NCI-H2171 treated with DMSO at 0.1 percent for 48 hours (cell line): ENCODE data around the gene SMAD7.

ENCODE experiments used
- DNase-seq: peaks from one replicate; lab custom pipeline; 2025; lab: John Stamatoyannopoulos, UW

Gene SMAD7

GRCh38 chr18:48893608-48894600 is 56.9 kb downstream of the SMAD7 start:
- no peak for DNase-seq

DNA sequence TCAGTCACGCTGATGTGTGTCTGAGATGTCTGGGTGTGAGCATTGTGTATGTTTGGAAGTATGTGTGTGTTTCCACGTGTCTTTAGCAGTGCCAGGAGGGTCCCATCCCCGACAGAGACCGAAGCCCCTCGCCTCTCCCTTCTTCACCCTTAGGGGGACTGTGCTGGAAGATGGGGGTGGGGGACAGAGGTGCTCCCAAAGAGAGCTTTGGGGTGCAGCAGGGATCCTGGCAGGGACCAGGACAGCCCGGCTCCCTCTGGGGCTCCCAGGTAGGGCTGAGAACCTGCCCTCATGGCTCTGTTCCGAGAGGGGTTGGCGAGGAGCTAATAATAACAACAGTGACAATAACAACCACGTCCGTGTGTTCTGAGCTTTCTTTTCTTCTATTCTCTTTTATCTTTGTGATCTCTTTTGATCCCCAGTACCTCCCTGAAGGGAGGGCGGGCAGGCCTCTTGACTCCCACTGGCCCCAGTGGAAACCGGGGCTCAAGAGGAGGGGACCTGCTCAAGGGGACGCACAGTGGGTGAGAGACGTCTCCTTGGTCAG is 57.6 kb downstream of the SMAD7 start:
- DNase-seq, result no peak

GRCh38 chr18:48892146-48892855 is 58.5 kb downstream of the SMAD7 start:
- no peak for DNase-seq

DNA sequence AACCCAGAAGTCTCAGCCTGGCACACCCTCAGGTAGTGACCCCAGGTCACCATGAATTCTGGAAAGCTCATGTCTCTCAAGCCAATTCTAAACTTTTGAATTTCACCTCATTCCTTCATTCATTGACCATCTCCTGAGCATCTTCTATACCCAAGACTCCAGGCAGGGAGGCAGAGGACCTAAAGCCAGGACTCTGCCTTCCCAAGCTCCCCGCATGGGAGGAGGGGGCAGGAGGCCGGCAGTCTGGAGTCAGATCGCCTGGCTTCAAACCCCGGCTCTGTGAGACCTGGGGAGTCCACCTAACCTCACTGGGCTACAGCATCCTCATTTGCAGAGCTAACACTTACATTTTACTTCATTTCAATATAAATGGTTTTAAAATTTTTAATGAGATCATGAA is 59.0 kb downstream of the SMAD7 start:
- no peak for DNase-seq

- no peak for DNase-seq
These were observed 60.6 kb downstream of the SMAD7 start for GRCh38 chr18:48889981-48890762.

DNA sequence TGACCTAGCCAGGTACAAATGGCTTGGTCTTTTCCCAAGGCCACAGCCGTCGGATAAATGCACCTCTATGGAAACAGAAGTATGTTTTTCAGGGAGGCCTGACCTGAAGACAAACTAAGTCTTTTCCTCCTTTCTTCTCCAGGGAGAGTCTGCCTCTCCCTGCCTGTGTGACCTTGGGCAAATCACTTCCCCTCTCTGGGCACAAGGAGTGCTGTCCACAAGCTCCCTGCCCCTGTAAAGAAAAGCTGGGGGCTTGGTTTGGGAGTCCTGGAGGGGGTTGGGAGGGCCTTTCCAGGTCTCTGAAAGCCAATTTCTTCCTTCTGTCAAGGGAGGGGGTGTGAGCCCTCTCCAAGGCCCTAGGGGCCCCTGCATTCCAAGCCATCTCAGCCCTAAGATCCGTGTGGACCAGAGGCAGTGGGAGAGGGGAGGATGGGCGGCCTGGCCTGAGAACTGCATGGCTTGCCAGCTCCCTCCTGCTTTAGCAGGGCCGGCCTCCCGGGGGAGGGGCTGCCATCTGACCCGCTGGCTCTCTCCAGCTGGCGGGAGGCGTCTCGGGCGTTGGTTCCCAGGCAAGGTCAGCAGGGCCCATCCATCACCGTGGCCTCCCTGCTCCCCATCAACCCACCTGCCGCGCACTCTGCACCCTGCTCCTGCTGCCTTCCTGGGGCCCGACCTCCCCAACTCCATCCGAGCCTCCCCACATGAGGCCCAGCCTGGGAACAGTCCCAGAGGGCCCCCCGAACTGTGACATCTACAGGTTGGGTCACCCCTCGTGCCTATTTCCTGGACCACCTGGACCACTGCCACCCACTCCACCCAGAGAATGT is 61.4 kb downstream of the SMAD7 start:
- no peak for DNase-seq

DNA sequence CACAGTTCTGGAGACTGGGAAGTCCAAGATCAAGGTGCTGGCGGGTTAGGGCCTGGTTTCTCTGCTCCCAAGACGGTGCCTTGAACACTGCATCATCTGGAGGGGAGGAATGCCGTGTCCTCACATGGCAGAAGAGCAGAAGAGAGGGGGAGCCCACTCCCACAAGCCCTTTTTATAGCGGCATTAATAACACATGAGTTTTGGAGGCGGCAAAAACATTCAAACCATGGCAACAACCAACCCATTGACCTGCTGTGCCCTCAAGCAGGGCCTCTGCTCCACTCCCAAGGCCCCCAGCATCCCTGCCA is 62.0 kb downstream of the SMAD7 start:
- no peak for DNase-seq

DNA sequence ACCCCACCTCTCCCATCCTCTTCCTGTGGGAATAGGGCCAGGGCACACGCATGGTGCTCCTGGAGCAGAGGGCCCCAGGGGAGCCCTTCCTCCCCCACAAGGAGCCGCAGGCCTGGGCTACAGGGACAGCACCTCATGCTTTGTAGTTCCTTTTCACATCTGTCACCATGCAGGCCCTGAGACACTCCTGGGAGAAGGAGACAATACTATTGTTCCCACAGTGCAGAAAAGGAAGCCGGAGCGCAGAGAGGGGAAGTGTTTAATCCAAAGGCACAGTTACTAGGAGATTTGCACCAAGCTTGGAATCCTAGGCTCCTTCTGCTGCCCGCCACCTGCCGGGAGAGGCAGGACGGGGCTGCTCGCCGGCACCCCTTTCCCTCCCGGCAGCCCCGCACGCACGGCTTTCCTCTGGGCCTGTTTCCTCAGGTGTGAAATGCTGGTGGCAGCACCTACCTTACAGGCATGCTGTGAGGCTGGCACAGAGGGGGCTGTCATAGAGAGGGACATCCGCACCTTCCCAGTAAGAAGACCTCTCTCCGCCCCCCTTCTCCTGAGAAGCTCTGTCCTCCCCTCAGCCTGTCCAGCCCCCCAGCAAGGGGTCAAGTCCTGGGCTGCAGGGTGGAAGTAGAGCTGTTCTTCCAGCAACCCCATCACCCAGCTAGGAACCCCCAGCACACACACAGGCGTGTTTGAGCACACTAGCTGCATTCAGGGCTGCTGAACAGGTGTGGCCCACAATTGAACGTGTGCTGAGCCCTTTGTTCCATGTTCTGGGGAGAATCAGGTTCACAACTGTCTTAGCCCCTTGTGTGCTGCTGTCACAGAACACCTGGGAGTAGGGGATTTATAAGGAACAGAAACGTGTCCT is 62.6 kb downstream of the SMAD7 start:
- DNase-seq, result peak; percentile 63

DNA sequence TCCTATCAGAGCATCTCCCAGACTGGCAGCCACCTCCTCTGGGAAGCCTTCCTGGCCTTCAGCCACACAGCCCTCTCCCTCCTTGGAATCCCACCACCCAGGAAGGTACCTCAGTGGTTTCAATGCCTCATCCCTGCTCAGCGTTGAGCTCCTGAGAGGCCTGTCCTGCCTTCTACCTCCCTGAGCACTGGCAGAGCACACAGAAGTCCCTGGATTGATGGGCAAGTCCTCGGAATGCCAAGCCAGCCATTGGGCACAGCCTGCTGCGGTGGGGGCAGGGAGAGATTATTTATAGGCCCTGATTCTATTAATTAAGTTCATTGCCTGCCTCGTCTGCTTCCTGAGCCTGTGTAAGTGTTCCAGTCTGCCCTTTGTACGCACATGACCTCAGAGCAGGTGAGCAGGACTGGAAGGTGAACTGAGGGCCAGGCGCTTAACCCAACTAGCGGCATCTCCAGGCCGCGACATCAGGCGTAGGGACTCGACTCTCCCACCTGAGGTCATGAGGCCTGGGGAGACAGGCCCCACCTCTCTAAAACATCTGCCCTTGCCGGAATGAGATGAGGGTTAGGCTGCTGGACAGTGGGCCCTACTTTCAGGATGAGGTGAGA is 63.4 kb downstream of the SMAD7 start:
- DNase-seq, result no peak

GRCh38 chr18:48886520-48887293 is 64.1 kb downstream of the SMAD7 start:
- DNase-seq, result no peak

GRCh38 chr18:48885924-48886400 is 64.8 kb downstream of the SMAD7 start:
- DNase-seq, result no peak

DNA sequence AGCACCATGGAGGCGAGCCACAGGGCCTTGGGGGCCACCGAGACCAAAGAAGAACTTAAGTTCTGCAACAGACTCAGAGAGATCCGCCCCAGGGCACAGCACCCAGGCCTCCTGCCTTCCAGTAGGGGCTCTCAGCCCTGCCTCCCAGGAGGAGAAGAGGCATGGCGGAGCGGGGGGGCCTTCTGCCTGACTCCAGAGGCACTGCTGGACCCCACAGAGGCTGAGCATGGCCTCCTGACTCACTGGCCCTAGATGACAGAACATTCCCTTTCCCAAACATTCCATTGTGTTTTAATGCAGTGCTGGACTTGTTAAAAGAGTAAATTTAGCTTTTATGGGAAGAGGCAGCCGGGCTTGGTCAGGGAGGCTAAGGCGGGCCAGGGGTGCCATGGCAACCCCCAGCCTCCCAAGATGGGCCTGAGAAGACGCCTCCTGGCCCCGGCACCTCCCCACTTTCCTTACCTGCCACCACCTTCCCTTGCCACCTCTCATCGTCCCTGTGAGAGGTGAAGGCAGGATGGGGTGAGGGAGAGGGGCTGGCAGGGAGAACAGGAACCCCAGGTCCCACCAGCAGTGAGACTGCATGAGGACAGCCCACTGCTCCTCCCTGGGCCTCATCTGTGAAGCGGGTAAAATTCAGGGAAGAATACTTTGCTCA is 65.4 kb downstream of the SMAD7 start:
- DNase-seq, result no peak

- no peak for DNase-seq
These were observed 66.0 kb downstream of the SMAD7 start for GRCh38 chr18:48884771-48885170.

DNA sequence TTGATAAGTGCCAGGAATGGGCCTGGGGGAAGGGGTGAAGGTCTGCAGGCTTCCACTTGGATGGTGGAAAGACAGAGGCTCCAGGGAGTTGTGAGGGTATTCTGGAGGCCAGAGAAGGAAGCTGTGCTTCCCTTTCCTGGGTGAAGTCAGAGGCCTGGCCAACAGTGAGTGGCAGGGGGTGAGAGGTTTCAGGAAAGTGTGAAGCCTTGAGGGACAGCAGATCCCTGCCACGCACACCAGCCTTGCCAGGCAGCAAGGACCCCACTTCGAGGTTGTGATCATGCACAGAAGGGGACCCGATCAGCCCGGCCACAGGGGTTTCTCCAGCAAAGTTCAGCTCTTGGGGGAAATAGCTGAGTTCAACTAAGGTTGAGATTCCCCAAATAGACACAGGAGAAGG is 66.5 kb downstream of the SMAD7 start:
- no peak for DNase-seq

GRCh38 chr18:48882379-48882778 is 68.4 kb downstream of the SMAD7 start:
- DNase-seq, result no peak

DNA sequence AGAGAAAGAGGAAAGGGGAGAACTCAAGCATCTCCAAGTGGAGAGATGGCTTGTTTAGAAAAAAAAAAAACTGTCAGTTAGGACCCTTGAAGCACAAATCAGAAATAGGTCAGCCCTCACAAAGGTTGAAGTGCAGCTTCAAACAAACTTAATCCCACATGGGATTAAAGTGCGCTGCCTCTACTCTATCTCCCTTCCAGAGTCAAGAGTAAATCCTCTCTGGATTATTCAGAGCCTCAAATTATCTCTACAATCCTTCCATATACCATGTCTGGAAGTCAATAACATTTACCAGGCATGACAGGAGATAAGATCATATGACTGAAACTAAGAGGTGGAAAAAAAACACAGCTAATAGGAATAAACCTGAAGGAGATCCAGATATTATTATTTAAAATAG is 69.8 kb downstream of the SMAD7 start:
- DNase-seq, result no peak

- DNase-seq, result no peak
These were observed 71.7 kb downstream of the SMAD7 start for GRCh38 chr18:48879008-48879431.

- DNase-seq, result no peak
These were observed 72.3 kb downstream of the SMAD7 start for GRCh38 chr18:48878471-48878870.
